HK-2 (cell line): ENCODE results near the gene DDX39B.
"Not testable (repeated sequence)": the region's sequence is repeated elsewhere in the genome, so short reads cannot be mapped to it uniquely, and the experiment has no call there.

Source experiments
- DNase-seq: peaks from one replicate; pipeline ENCODE4 v3.0.0-alpha.2; 2018; ENCODE audit not compliant: unreplicated experiment

DDX39B gene

DNA sequence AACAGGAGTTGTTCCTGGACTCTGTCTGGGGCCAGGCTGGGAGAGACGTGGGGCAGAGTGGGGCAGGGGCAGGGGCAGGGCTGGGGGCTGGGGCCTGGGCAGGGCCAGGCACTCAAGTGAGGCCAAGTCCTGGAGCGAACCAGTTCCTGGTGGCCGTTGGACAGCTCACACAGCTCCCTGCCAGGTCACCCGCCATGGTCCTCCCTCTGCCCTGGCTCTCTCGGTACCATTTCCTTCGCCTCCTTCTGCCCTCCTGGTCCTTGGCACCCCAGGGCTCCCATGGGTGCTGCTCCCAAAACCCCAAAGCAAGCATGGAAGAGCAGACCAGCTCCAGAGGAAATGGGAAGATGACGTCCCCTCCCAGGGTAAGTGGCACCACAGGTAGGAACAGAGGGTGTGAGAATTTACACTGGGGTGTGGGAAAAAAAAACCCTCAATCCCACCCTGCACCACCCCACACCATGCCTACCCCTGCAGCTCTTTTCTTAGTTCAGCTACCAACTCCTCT, 12.9 kb downstream of the DDX39B start, which contains the start of gene MCCD1:
Gene MCCD1 (plus strand): TSS at position 142 of the 508 bp plus-strand sequence. CDS start 53 bp downstream, at position 195.
- peak; percentile 29 for DNase-seq

DNA sequence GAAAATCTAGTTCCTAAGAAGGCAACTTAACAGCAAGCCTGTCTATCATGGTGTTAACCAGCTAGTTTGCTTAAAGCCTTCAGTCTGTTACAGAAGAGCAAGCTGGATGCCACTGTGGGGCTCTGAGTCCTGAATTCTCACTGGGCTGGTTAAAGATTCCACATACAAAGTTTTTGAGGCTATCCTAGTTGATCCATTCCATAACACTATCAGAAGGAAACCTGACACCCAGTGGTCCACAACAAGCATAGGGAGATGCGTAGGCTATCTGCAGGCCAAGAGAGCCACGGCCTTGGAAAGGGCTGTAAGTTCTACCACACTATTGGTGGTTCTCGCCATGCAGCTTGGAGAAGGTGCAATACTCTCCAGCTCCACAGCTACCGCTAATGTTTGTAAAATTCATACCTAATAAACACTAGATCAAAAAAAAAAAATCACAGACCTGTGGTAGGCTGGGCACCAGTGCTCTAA, 13.5 kb downstream of the DDX39B start:
- DNase-seq, result no peak

- no peak for DNase-seq
Measured at GRCh38 chr6:31525932-31526591, 15.7 kb downstream of the DDX39B start.

GRCh38 chr6:31525553-31525931, 16.3 kb downstream of the DDX39B start:
- no peak for DNase-seq

DNA sequence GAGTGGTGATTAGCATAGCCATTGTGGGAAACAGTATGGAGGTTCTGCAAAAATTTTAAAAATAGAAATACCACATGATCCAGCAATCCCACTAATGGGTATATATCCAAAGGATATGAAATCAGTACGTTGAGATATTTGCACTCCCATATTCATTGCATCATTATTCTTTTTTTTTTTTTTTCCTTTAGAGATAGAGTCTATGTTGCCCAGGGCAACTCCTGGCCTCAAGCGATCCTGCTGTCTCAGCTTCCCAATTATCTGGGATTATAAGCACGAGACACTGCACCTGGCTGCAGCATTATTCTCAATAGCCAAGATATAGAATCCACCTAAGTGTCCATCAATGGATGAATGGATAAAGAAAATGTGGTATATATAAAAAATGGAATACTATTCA, 20.0 kb downstream of the DDX39B start:
- no peak for DNase-seq

DNA sequence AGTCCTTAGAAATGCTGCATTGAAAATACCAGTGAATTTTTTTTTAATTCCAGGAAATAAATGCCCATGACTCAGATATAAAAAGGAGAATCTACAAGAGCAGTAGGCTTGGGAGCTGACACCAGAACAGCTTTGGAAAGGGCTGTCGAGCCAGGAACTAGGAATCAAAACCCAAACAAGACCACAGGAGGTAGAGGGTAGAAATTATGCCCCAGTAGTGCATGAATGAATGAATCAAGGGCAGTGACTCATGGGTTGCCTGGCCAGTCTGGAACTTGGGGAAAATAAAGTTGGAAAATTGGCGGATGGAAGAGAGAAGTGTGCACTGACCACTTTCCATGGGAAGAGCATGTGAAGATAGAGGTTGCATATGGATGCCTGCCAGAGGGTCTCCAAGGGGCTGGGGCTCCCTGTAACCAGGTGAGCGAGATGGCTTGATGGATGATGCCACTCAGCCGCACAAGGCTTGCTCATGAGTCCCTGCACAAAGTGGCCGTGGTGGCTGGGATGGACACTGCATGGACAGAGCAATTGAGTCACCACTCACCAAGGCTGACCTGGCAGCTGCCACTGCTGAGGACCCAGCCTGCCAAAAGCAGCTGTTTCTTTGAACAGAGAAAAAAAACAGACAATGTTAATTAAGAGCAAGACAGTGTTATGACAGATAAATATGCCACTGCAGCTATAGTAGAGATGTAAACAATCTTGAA, 28.2 kb downstream of the DDX39B start:
- no peak for DNase-seq

DNA sequence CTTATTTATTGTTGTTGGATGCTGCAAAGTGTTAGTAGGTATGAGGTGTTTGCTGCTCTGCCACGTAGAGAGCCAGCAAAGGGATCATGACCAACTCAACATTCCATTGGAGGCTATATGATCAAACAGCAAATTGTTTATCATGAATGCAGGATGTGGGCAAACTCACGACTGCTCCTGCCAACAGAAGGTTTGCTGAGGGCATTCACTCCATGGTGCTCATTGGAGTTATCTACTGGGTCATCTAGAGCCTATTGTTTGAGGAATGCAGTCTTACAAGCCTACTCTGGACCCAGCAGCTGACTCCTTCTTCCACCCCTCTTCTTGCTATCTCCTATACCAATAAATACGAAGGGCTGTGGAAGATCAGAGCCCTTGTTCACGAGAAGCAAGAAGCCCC, 31.8 kb downstream of the DDX39B start:
- no peak for DNase-seq

GRCh38 chr6:31509036-31509435, 32.8 kb downstream of the DDX39B start:
- not testable (repeated sequence) for DNase-seq

DNA sequence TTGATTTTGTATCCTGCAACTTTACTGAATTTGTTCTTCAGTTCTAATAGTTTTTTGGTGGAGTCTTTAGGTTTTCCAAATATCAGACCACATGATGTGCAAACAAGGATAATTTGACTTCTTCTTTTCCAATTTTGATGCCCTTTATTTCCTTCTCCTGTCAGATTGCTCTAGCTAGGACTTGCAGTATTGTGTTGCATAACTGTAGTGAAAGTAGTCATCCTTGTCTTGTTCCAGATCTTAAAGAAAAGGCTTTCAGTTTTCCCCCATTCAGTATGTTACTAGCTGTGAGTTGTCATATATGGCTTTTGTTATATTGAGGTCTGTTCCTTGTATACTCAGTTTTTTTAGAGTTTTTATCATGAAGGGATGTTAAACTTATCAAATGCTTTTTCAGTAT, 39.2 kb downstream of the DDX39B start:
- no peak for DNase-seq

GRCh38 chr6:31499648-31500047, 42.2 kb downstream of the DDX39B start:
- not testable (repeated sequence) for DNase-seq

GRCh38 chr6:31498748-31499147, 43.1 kb downstream of the DDX39B start:
- DNase-seq, result peak; percentile 30

DNA sequence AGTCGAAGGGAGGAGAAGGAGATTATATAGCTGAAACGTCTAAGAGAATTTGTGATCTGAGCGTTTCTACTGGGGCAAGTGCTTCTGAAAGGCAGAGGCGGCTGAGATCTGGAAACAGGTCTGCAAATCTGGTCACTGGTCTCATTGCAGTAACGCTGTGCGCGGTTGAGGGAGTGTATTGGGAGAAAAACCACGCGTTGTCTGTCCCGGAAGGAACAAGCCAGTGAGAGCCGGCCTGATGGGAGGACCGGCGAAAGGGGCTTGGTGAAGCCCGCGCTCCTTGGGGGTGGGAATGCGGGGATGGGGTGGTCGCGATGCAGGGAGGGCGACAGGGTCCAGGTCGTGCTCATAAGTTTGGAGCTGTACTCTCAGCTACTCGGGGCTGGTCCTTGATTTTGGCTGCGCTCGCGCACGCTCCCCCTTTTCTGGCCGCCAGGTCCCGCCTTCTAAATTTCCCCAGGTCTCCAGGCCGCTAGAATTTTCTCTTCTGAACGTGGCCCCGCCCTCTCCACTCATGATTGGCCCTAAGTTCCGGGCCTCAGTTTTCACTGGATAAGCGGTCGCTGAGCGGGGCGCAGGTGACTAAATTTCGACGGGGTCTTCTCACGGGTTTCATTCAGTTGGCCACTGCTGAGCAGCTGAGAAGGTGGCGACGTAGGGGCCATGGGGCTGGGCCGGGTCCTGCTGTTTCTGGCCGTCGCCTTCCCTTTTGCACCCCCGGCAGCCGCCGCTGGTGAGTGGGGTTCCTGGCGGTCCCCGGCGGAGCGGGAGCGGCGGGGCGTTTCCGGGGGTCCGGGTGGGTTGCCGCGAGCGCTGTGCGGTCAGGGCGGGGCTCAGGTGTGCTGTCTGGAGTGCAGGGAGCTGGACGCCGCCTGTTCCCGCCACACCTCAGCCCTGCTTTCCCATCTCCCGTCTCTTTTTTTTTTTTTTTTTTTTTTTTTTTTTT, 44.0 kb downstream of the DDX39B start, which contains the start of gene MICB:
Gene MICB (plus strand): TSS at position 615 of the 946 bp plus-strand sequence. CDS start 49 bp downstream, at position 664.
- peak; percentile 86 for DNase-seq

GRCh38 chr6:31496826-31497225, 45.0 kb downstream of the DDX39B start:
- not testable (repeated sequence) for DNase-seq

GRCh38 chr6:31495580-31495979, 46.2 kb downstream of the DDX39B start:
- peak; percentile 60 for DNase-seq

- peak; percentile 85 for DNase-seq
Measured at GRCh38 chr6:31493875-31494694, 47.7 kb downstream of the DDX39B start.

DNA sequence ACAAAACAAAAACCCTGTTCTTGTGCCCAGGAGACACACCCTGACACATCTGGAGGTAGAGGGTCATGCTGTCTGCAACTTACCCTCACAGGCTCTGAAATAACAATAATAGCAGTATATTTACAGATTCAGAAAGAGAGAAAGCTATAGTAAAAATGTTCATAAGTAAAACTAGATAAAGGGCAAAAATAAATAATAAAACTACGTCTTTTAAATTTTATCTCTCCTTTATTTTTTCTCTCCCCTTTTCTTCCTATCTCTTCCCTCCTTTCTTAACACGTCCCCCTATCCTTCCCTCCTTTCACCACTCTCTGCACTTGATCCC, 48.3 kb downstream of the DDX39B start:
- DNase-seq, result not testable (repeated sequence)

GRCh38 chr6:31490115-31490873, 51.5 kb downstream of the DDX39B start:
- DNase-seq, result no peak

- no peak for DNase-seq
Measured at GRCh38 chr6:31489086-31489485, 52.7 kb downstream of the DDX39B start.

DNA sequence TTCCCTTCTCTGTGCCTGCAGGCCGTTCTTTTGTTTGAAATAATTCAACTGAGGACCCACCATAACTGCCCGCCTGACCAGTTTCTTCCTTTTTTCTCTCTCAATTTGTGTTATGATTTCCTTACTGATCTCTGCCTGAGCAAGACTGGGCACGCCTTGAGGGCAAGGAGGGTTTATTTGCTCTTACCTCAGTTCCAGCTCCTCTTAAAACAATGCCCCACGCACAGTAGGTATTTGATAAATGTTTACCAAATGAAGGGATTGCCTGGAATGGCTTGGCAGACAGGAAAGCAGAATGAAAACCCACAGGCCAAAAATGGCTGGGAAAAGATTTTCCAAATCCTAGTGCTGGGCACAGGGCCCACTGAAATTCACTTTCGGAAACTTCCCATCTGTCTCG, 54.1 kb downstream of the DDX39B start:
- not testable (repeated sequence) for DNase-seq
